Endodermal cell (in vitro differentiated cells): Measurements from ENCODE around the gene SLC38A10. TPM values are rescaled to one million over a fixed set of nuclear protein-coding genes. Genes with fewer than 3 reads are reported as not detected.
A peak's percentile ranks its signal among the peaks of the same experiment; 100 is the strongest.

ENCODE experiments used
- DNase-seq: peaks from one replicate; pipeline ENCODE4 v3.0.0-alpha.2; 2017
- H3K27ac ChIP-seq: 2 replicates; pipeline ENCODE4 v1.5.1; 2013; ENCODE audit warnings: mild to moderate bottlenecking, low read depth, low read length, moderate library complexity
- H3K27me3 ChIP-seq: 2 replicates; pipeline ENCODE4 v1.6.1; 2013; ENCODE audit warnings: mild to moderate bottlenecking, low read length, moderate library complexity; ENCODE audit not compliant: insufficient read depth, control insufficient read depth, poor library complexity, severe bottlenecking
- H3K36me3 ChIP-seq: 2 replicates; pipeline ENCODE4 v1.7.0; 2013; ENCODE audit warnings: mild to moderate bottlenecking, low read length, moderate library complexity; ENCODE audit not compliant: control insufficient read depth, insufficient read depth
- H3K4me1 ChIP-seq: one replicate; pipeline ENCODE4 v1.7.0; 2013; ENCODE audit warnings: low read length; ENCODE audit not compliant: control insufficient read depth, insufficient read depth
- H3K4me3 ChIP-seq: 2 replicates; pipeline ENCODE4 v1.5.1; 2013; ENCODE audit warnings: mild to moderate bottlenecking, low read length, moderate library complexity
- H3K9ac ChIP-seq: 2 replicates; pipeline ENCODE4 v1.6.1; 2013; ENCODE audit warnings: mild to moderate bottlenecking, low read length, moderate library complexity; ENCODE audit not compliant: poor library complexity, severe bottlenecking; ENCODE audit errors: extremely low read depth
- H3K9me3 ChIP-seq: 2 replicates; pipeline ENCODE4 v1.6.1; 2013; ENCODE audit warnings: mild to moderate bottlenecking, low read length, moderate library complexity; ENCODE audit not compliant: control insufficient read depth
- H3K27ac Mint-ChIP-seq: 2 replicates; pipeline ENCODE4 v1.8.0; 2020; ENCODE audit warnings: mixed read lengths
- H3K27me3 Mint-ChIP-seq: 2 replicates; pipeline ENCODE4 v1.8.0; 2021; ENCODE audit warnings: mild to moderate bottlenecking, mixed read lengths; ENCODE audit not compliant: insufficient read depth
- H3K36me3 Mint-ChIP-seq: 2 replicates; pipeline ENCODE4 v1.8.0; 2020; ENCODE audit warnings: low read depth, mixed read lengths
- H3K4me1 Mint-ChIP-seq: 2 replicates; pipeline ENCODE4 v1.8.0; 2020; ENCODE audit warnings: mixed read lengths
- H3K4me3 Mint-ChIP-seq: 2 replicates; pipeline ENCODE4 v1.8.0; 2020; ENCODE audit warnings: mild to moderate bottlenecking, moderate library complexity, mixed read lengths
- H3K9me3 Mint-ChIP-seq: 2 replicates; pipeline ENCODE4 v1.8.0; 2020; ENCODE audit warnings: mild to moderate bottlenecking, mixed read lengths
- CTCF ChIP-seq: fragments of 200-600 bp; sonication (generic); conservative IDR thresholded peaks from 2 replicates; pipeline ENCODE4 v1.5.0; 2021; ENCODE audit warnings: antibody characterized with exemption, mild to moderate bottlenecking
- WGBS, 2 experiments: methylation state at CpG; one replicate each; pipeline versions ENCODE4 v1.1.5 to v1.1.7; 2013; ENCODE audit warnings: missing lambda C conversion rate in 2 of 2, mixed read lengths in 1 of 2; ENCODE audit not compliant: insufficient coverage in 1 of 2, insufficient read length in 1 of 2; 5-methylcytosine and 5-hydroxymethylcytosine counted together
- total RNA-seq, 2 donors: library from RNA; stranded (reverse); fragmentation: NEBNext Ultra II Directional in 1 of 2; extraction: Animal tissue kit (Norgen Biotek cat#: 25700) in 1 of 2; gene quantifications; 2 replicates in 1 of 2; 3 replicates in 1 of 2; pipeline ENCODE4 v1.2.1, GENCODE V29; 2021

The SLC38A10 gene
- total RNA-seq, 2 donors from 2014 or later: 60.2 to 90.3 TPM

- peak overlapping the region; percentile 53 for H3K27ac ChIP-seq
- no peaks in the 10 kb centered on the region for H3K27me3 ChIP-seq
- Mint-ChIP-seq H3K27me3 (no peaks in the 10 kb centered on the region), H3K9me3 (no peaks in the 10 kb centered on the region), H3K4me1 (no peaks in the 10 kb centered on the region), H3K27ac (peak overlapping the region; percentile 8), H3K4me3 (no peak overlapping the region), H3K36me3 (peaks cover 40% of the 10 kb centered on the region)
- H3K9me3 ChIP-seq: no peaks in the 10 kb centered on the region
- no peak overlapping the region for H3K9ac ChIP-seq
- peaks cover 15% of the 10 kb centered on the region for H3K36me3 ChIP-seq
- WGBS, 2 experiments: 91 to 93% methylated on average over 11 to 17 of the region's 24 CpGs
- H3K4me1 ChIP-seq: no peaks in the 10 kb centered on the region
- no peak for DNase-seq
- TF ChIP-seq CTCF: no peak
- no peak overlapping the region for H3K4me3 ChIP-seq
Measured at GRCh38 chr17:81280571-81280970, 14.5 kb downstream of the SLC38A10 start.

- no peaks in the 10 kb centered on the region for H3K27me3 Mint-ChIP-seq
- Histone ChIP-seq H3K36me3 (peaks cover 15% of the 10 kb centered on the region), H3K4me1 (no peaks in the 10 kb centered on the region), H3K4me3 (no peak overlapping the region), H3K9me3 (no peaks in the 10 kb centered on the region), H3K27ac (peak overlapping the region; percentile 24), H3K27me3 (no peaks in the 10 kb centered on the region), H3K9ac (no peak overlapping the region)
- H3K36me3 Mint-ChIP-seq: peaks cover 43% of the 10 kb centered on the region
- TF ChIP-seq CTCF: no peak
- 93 to 95% methylated on average over 45 to 50 of the region's 50 CpGs for WGBS, 2 experiments
- no peaks in the 10 kb centered on the region for H3K4me1 Mint-ChIP-seq
- no peak overlapping the region for H3K27ac Mint-ChIP-seq
- H3K9me3 Mint-ChIP-seq: no peaks in the 10 kb centered on the region
- DNase-seq: no peak
- no peak overlapping the region for H3K4me3 Mint-ChIP-seq
Measured at GRCh38 chr17:81279278-81280275, 15.5 kb downstream of the SLC38A10 start.

- H3K4me1 Mint-ChIP-seq: no peaks in the 10 kb centered on the region
- 96 to 97% methylated on average over 4 to 8 of the region's 8 CpGs for WGBS, 2 experiments
Measured at GRCh38 chr17:81278831-81279230, 16.3 kb downstream of the SLC38A10 start.

More at GRCh38 chr17:81278831-81279230, 16.3 kb downstream of the SLC38A10 start:
- no peak for DNase-seq
- Mint-ChIP-seq H3K27ac (no peak overlapping the region), H3K27me3 (no peaks in the 10 kb centered on the region), H3K36me3 (peaks cover 40% of the 10 kb centered on the region), H3K9me3 (no peaks in the 10 kb centered on the region), H3K4me3 (no peak overlapping the region)
- no peak for TF ChIP-seq CTCF
- Histone ChIP-seq H3K9ac (no peak overlapping the region), H3K27me3 (no peaks in the 10 kb centered on the region), H3K36me3 (peaks cover 12% of the 10 kb centered on the region), H3K4me1 (no peaks in the 10 kb centered on the region), H3K4me3 (no peak overlapping the region), H3K9me3 (no peaks in the 10 kb centered on the region), H3K27ac (peak overlapping the region; percentile 24)
